Activated gamma-delta T cell (primary cell): ENCODE data around the gene FAM124A.

Experiments
- DNase-seq: peaks from one replicate; lab custom pipeline; 2025; lab: John Stamatoyannopoulos, UW

Gene FAM124A

DNA sequence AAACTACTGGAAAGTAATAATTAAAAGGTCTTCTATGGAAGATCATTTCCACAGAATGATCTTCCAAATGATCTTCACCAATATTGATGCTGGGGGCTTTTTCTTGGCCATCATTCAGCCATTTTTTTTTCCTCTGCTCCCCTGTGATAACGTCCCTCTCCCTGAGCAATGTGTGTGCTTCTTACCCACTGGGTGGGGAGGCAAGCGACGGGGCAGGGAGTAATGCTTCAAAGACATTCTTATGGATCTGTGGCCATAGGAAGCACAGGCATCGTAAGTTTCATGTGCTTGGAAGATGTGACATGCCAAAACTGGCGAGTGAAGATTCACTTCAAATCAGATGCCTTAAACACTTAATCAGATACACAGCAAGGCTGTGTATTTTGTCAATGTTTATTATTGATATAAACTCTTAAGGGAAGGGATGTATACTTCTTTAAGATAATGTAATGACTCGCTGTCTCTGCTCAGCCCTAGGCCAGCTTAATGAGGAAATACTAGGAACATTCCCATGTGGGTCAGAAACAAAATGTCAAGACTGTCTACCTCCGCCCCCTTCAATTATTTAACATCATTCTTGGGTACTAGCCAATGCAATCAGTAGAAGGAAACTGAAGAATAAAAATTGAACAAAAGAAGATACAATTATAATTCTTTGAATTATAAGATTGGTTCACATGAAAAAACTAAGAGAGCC lies 83.2 kb downstream of the FAM124A start:
- no peak for DNase-seq

DNA sequence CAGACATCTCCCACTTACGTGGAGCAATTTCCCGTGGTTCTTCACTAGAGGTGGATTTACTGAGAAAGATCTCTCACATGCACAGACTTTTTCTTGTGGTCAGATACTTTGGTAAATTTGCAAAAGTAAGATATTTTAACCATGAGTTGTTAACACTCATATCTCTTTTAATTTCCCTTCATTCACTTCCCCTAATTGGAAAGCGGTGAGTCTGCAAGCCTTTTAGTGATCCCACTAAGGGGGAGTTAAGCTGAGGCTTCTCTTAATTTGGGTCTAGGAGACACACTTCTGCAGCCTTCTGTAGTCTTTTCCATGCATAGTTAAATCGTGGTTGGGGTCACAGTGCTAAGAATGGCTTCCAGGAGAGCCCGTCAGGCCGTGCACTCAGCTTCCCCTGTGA lies 86.6 kb downstream of the FAM124A start:
- no peak for DNase-seq

DNA sequence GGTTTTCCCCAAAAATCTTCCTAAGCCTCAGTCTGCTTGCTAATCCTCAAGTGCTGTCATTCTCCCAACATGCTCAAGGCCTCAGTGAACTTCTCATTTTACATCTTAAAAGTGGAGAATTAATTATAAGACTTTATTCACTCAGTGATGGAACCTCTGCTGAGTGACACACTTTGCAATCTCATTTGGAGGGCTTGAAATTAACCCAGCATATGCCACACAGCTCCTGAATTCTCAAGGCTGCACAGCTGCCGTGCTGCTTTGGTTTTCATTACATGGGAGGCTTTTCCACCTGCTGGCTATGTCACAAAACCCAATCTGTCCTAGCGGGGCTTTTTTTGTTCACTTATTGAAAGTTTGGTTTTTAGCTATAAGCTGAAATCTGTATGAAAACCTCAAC lies 89.0 kb downstream of the FAM124A start:
- DNase-seq = no peak

DNA sequence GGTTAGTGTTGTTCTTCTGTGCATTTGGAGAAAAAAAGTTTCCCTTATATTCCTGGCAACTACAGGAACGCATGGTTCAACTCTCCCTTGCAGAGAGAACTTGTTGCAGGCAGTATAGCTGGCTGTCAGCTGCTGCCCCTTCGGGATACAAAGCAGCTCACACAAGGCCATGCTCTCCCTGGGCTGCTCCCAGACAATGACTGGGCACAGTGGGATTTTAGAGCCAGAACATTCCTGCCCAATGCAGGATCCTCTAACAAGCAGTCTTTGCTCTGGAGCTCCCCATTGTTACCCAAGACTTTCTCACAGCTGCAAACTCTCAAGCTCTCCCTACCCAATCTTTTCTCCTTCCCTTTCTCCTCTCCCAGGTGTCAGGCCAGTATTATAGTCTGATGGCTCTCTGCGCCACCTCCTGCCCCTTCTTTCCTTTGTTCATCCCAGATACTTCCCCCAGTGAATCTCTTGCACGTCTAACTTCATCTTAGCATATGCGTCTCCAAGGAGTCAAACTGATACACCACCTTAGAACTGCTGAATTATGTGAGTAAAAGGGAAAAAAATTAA lies 89.8 kb downstream of the FAM124A start:
- DNase-seq = no peak

DNA sequence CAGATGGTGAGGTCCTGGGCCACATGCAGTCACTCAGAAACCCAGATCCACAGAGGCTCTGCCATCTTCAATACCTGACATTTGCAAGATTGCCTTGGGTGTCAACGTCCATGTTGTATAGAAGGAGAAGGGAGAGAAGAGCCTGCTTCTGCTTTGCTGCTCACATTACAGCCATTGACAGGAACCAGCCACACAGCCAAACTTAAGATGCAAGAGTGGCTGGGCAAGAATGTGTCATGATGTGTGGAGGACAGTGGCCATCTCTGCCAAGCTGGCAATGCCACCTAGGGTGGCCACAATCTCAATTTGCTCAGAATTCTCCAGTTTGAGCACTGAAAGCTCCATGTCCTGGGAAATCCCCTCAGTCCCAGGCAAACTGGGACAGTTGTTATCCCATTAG lies 91.4 kb downstream of the FAM124A start:
- DNase-seq = no peak

DNA sequence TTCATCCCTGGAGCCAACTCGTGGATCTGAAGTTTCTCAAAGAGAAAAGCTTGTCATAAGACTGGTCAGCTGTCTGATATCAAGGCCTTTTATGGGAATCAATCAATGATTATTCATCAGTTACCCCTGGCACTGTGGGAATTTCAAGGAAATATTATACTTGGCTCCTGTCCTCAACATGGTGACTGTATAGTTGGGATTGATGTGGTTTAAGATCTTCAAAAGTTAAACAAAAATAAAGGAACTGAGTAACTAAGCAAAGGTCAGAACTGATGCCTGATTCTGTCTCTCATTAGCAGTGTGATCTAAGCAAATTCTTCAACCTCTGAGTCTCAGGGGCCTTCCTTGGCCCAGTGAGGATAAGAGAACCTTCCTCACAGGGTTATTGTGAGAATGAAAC lies 95.1 kb downstream of the FAM124A start:
- DNase-seq = no peak

DNA sequence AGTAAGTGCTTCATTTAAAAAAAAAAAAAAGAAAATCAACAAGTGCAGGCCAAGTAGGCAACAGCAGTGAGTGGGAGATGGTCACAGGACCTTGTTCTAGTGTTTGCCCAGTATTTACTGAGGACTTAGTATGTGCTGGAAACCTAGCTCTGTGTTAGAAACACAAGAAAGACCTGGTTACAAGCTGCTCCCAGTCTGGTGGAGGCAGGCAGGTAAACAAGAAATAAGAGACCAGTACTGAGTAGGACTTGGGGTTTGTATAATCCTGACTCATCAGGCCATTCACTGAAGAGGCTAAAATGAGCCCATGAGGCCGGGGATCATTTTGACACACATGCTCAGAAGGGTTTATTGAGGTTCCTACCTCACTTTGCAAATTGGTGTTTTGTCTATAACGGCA lies 95.8 kb downstream of the FAM124A start:
- DNase-seq = no peak

DNA sequence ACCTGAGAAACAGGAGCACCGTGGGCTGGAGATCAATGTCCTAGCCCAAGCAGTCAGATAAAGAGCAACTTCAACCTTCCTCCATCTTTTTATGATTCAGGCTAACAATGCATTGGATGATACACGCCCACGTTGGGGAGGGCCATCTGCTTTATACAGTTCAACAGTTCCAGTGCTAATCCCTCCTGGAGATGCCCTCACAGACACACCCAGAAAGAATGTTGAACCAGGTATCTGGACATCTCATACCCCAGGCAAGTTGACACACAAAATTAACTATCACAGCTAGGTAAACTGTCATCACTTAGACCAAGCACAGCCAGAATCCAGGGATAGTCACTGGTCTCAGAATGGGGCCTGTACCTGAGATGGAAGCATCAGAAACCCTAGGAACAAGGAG lies 96.7 kb downstream of the FAM124A start:
- no peak for DNase-seq

DNA sequence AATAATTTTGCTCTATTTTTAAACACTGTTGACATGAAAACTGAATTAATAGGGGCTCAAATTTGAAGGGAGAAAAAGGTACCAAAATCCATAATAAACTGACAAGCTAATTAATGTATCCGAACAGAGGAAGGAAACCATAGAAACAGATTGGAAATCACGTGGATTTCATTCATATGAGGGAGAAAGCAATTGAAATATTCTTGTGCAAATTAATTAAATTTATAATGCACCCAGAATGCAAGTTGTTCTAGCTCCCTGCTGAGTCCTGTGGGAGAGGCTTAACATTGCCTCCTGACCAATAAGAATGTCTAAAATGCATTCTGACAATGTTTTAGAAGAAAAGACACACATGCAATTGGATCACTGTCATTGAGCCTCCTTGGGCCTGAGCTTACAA lies 99.6 kb downstream of the FAM124A start:
- DNase-seq = no peak

DNA sequence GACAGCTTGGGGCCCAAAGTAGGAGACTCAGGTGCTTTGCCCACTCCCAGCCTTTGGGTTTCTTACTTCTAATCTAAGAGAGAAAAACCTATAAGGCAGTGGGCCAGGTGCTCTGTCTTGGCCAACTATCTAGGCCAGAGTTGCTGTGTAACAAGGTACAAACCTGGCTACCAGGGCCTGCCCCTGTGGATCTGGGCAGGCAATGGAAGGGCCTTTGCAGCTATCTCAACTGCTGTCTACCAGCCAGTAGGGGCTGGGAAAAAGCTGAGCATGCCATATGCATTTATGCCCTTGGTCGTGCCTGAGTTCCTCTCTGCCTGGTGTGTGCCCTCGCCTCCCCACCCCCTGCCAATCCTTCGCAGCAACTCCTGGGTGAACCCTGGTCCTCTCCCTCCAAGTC lies 100.6 kb downstream of the FAM124A start:
- DNase-seq = no peak

DNA sequence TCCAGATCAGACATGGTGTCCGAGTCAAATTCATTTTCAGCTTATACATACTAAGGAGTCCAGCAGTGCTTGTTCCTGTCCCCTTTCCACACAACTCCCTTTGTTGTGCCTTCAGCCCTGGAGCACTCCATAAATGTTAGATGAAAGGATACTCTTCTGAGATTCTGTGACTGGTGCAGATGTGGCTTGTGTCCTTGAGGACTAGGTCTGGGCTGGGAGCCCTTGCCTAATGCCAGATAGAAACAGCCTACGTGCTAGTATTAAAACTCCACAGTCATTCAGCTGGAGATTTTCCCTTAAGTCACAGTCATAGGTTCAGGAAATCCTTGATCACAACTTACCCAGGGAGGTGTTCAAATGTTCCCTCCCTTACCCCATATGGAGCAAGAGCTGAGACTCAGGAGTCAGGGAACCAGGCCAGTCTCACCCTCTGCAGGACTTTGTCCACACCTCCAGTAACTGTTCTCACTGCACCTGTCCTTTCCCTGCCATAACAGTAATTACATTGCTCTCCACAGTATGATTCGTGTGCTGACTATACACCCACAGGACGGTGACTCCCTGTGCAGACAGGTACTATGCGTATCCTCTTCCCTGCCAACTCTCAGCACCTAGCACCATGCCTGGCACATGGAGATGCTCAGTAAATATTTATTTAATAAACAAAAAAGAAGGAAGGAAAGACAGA lies 101.8 kb downstream of the FAM124A start:
- DNase-seq = no peak

DNA sequence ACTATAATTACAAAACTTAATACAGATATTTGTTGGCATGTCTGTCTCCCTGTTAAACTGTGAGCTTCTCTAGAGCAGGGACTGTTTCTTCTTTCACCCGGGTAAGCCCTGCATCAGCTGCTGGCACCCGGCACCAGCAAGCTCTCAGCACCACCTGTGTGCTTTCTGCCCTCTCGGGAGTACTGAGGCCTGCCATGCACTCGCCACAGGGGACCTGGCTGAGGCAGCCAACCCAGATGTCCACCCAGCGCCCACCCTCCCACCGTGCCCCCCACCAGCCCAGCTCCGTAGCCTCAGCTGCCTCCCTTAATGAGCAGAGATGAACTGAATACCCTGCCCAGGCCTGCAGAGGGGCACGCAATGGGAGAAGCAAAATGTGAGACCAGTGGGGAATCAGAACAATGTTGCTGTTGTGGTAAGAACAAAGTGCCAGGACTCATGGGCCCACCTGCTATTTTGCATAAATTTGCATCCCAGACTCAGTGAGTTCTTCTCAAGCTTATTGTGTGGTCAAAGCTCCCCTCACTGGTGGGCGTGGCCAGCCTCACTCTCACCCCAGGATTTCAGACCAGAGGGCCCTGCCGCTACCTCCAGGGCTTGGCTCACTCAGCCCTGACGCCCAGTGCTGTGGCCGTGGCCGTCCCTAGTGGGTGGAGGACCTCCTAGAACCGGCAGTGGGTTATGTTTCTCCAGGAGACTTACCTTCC lies 102.7 kb downstream of the FAM124A start:
- DNase-seq = no peak

DNA sequence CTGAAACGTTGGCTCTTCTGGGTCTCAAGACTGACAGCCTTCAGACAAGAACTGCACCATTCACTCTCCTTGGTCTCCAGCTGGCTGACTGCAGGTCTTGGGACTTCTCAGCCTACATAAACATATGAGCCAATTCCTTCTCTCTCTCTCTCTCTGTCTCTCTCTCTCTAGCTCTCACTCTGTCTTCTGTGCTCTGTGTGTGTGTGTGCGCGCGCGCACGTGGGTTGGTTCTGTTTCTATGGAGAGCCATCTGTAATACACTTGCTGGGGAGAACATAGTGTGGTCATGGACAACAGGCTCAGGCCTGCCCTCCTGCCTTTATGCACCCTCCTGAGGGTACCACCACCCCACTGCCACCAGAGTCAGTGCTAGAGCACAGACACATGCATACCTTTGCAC lies 103.6 kb downstream of the FAM124A start:
- no peak for DNase-seq

DNA sequence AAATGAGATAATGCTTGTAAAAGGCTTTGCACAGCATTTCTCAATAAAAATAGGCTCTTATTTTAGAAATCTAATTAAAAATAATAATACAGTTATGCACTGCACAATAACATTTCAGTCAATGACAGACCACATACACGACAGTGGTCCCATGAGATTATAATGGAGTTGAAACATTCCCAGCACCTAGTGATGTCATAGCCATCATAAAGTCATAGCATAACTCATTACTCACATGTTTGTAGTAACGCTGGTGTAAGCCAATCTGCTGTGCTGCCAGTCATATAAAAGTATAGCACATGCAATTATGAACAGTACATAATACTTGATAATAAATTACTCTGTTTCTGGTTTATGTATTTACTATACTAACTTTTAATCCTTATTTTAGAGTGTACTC lies 104.6 kb downstream of the FAM124A start:
- no peak for DNase-seq

DNA sequence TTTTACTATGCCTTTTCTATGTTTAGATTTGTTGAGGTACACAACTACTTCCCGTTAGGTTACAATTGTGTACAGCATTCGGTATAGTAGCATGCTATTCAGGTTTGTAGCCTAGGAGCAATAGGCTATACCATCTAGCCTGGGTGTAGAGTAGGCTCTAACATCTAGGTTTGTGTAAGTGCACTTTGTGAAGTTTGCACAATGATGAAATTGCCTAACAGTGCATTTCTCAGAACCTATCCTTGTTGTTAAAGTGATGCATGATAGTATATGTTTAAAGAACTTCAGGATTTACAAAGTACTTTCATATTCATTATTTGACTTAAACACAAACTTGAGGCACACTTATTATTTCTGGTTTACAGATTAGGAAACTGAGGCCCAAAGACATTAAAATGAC lies 105.8 kb downstream of the FAM124A start:
- no peak for DNase-seq

DNA sequence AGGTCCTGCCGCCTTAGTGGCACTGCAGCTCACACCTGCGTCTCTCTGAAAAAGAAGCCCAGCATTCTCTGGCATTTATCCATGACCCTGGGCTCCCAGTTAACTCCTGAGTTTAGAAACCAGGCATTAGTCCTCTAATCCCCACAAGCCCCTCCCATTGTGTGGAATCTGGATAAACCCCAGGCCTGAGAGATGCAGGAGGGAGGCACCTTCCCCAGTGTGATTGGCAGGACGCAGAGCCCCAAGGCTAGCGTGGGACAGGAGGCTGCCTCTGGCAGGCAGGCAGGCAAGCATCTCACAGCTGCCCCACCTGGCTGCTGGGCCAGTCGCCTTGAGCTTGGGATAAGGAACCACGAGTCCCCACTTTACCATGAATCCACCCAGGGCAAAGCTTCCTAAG lies 106.3 kb downstream of the FAM124A start:
- no peak for DNase-seq

DNA sequence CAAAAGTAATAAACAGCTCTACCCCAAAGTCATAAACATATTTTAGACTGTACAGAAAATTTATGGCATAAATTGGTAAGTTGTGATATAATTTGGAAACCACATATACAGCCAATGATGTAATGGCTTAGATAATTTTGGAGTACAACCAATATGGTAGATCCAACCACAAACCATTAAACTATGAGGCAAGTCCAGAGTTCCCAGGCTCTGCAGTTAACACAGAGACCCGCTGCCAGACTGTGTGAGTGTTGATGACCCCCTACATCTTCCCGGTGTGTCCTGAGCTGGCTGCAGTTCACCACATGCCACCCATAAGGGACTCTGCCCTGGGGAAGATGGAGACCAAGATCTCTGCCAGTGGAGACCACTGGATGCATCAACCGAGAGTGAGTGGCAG lies 107.4 kb downstream of the FAM124A start:
- DNase-seq = no peak

DNA sequence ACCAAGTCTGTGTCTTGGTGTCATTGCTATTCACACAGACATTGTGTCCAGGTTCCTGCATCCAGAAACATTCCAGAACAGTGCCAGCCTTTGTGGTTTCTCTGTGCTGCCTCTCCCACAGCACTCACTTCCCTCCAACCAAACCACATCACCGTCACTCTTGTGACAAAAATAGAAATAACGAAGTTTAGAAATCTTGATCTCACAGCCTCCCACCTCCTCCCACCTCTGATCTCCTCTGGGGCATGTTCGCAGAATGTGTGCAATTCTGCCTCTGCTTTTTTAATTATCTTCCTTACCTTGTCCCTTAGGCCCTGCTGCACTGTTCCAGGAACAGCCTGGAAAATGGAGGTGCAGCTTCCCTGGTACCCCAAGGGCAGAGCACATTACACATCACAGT lies 108.6 kb downstream of the FAM124A start:
- DNase-seq = no peak

DNA sequence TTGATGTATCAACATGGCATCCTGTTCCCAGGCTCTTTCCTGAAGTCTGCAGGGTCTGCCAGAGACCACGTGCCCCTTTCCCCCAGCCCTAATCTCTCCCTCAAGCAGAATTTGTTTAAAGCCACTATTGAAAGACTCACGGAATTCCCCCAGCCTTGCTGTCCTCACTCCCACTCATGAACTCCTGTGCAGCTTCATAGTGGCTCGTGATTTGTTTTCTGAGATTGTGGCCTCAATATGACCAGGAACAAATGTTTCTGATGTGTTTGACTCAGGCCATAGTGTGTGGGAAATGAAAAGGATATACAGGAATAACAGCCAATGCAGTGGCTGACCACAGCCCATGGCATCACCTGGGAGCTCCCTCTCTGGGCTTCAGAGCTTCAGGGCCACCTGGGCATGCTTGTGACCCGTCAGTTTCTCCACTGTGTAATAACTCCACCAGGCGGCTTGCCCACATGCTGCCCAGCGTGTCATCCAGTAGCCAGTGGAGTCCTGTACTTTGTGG lies 109.2 kb downstream of the FAM124A start:
- no peak for DNase-seq

DNA sequence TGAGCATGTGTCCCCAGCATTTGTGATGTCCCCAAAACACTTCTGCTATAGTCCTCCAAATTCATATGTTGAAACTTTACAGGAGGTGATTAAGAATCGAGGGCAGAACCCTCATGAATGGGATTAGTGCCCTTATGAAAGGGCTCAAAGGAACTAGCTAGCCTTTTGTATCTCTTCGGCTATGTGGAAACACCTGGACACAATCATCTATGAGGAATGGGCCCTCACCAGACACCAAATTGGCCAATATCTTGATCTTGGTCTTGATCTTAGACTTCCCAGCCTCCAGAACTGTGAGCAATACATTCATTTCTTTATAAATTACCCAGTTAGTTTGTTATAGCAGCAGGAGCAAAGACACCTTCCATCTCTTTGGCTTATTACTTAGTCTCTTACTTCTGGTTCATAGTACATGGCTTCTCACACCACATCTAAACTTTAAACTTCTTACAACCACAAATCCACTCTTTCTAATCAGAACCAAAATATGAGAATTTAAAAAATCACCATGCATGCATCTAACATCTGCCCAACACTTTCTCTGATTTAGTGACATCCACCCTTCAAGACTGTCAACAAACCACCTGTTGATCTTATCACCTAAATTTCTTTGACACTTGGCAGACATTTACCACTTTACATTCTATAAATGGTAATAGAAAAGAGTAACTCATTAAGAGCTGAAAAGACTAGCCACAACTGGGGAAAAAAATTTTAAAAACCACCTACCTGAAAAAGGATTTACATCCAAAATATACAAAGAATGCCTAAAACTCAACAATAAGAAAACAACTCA lies 110.6 kb downstream of the FAM124A start:
- no peak for DNase-seq

DNA sequence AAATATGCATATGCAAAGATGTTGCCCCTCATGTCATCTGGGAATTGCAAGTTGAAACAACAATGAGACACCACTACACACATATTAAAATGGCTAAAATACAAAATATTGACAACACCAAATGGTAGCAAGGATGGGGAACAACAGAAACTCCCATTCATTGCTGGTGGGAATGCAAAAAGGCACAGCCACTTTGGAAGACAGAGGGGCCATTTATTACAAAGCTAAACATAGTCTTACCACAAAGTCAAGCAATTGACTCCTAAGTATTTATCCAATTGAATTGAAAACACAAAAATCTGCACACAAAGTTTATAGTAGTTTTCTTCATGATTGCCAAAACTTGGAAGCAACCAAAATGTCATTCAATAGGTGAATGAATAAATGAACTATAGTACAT lies 111.2 kb downstream of the FAM124A start:
- no peak for DNase-seq

DNA sequence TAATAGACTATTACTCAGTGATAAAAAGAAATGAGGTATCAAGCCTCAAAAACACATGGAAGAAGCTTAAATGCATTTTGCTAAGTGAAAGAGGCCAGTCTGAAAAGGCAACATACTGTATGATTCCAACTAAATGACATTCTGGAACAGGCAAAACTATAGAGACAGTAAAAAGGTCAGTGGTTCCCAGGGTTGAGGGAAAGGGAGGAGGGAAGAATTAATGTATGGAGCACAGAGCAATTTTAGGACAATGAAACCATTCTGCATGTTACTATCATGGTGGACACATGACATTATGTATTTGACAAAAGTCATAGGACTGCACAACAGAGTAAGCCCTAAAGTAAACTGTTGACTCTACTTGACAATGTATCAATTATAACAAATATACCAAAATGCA lies 111.6 kb downstream of the FAM124A start:
- no peak for DNase-seq
